Placental epithelial cell (primary cell): Measurements from ENCODE around the gene OR10A7. TPM values are rescaled to one million over a fixed set of nuclear protein-coding genes. Genes with fewer than 3 reads are reported as not detected.

Experiments
- total RNA-seq: library from RNA; depleted of rRNA; stranded (reverse); fragments of >200 nt; gene quantifications from 2 replicates; pipeline ENCODE4 v1.2.3, GENCODE V29; 2012

OR10A7 gene
- total RNA-seq: not detected in 2 replicates

DNA sequence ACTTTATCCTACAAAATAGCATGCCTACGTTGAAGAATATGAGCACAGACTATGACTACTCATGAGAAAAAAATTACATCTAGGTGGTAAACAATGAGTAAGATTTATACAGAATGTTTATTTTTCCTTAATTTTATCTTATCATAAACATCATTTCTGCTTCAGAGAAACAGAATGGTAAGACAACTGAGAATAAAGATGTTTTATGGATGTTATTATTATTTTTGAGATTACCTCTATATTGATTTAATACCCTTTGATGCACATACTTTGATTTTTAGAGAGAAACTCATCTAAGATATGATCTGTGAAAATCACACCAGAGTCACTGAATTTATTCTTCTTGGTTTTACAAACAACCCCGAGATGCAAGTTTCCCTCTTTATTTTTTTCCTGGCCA is at the start of gene OR10A7:
TSS of gene OR10A7 (plus strand) at position 301 of the 400 bp plus-strand sequence. CDS start at position 301, 0 bp downstream.

GRCh38 chr12:55244309-55244708 is 23.5 kb downstream of the OR10A7 start, which contains the start of gene OR6C74:
Gene OR6C74 (plus strand): TSS chr12:55244609. CDS start chr12:55247288, 2,679 bp downstream.

Other genes with a start within 250 kb of the OR10A7 start
- gene TESPA1, start 236.3 kb upstream of the OR10A7 start, total RNA-seq: not detected in 2 replicates
- not detected in 2 replicates for gene NEUROD4, start 201.1 kb upstream of the OR10A7 start, total RNA-seq
- gene OR9K2, start 94.6 kb upstream of the OR10A7 start, total RNA-seq: not detected in 2 replicates
- gene OR6C74, start 23.6 kb downstream of the OR10A7 start, total RNA-seq: not detected in 2 replicates
- gene OR6C6, start 75.5 kb downstream of the OR10A7 start, total RNA-seq: not detected in 2 replicates
- gene OR6C1, start 93.3 kb downstream of the OR10A7 start, total RNA-seq: not detected in 2 replicates
- gene OR6C3, start 109.7 kb downstream of the OR10A7 start, total RNA-seq: not detected in 2 replicates
- gene OR6C75, start 141.9 kb downstream of the OR10A7 start, total RNA-seq: not detected in 2 replicates
- gene OR6C65, start 179.5 kb downstream of the OR10A7 start, total RNA-seq: not detected in 2 replicates
- gene OR6C76, start 205.2 kb downstream of the OR10A7 start, total RNA-seq: not detected in 2 replicates
- gene OR6C2, start 223.1 kb downstream of the OR10A7 start, total RNA-seq: not detected in 2 replicates
- not detected in 2 replicates for gene OR6C70, start 249.1 kb downstream of the OR10A7 start, total RNA-seq